Middle frontal gyrus (tissue), 1 donor: ENCODE results near the gene RABL3.
"Not testable (repeated sequence)": the region's sequence is repeated elsewhere in the genome, so short reads cannot be mapped to it uniquely, and the experiment has no call there.

Experiments
- DNase-seq: peaks from one replicate; pipeline ENCODE4 v3.0.0-alpha.2; 2015; ENCODE audit warnings: low spot score; ENCODE audit errors: extremely low spot score

The RABL3 gene

DNA sequence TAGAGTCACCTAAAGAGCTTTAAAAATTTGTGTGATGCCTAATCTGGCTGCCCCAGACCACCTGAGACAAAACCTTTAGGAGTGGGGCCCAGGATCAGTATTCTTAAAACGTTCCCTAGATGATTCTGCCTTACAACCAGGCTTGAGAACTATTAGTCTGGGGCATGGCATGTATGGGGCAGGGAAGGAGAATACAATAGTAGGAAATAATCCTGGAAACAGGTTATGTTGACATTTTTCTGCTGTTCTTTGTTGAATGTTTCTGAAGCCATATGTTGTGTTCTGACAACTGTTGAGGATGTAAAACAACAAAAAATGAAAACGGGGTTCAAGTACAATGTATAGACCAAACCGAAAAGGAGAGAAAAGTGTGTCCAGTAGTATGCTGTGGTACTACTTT is 3.1 kb upstream of the RABL3 start:
- no peak for DNase-seq

DNA sequence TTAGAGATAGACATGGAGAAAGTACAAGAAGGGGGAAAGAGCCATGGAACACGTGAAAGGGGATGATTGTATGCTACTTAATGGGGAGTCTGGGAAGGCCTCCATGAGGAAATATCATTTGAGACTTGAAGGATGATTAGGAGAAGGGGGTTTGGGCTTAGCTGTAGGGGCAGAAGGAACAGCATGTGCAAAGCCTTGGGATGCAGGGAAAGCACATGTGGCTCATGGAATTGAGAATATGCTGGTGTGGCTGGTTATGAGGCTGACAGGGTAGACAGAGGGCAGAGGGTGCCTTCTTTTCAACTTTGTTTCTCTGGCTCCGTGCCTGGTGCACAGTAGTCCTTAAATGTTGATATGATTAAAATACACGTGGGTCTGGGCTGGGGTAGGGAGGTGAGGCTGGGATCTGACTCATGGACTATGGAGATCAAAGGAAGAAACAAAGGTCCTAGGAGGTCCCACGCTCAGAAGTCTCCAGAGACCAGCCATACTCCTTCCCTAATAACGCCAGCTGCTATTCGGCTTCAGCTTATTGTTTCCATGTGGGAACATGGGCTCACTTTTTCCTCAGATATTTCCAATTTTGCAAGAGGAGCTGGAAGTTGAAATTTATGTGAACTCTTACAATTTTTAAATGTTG is 1.4 kb upstream of the RABL3 start:
- no peak for DNase-seq

DNA sequence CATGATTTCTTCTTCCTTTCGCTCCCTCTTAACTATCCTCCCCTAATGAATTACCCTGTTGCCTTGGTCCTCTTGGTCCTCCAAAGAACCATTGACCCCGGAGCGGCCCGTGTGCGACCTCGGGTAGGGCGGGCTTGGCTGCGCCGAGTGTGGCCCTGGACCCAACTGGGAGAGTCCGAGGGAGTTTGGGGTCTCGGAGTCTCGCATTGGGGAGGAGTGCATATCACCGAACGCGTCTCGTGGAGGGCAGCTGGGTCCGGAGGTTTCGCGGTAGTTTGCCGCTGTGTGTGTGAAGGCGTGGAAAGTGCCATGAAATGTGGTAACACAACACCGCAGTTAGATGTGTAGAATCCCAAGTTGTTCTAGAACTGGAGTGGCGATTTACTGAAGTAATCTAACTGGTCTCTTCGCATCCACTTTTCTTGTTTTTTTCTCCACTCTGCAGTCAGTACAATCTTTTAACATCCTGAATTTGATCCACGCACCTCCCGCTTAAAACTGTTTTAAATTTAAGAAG is 591 bp upstream of the RABL3 start:
- no peak for DNase-seq

GRCh38 chr3:120741837-120742197 is 499 bp downstream of the RABL3 start:
- no peak for DNase-seq

DNA sequence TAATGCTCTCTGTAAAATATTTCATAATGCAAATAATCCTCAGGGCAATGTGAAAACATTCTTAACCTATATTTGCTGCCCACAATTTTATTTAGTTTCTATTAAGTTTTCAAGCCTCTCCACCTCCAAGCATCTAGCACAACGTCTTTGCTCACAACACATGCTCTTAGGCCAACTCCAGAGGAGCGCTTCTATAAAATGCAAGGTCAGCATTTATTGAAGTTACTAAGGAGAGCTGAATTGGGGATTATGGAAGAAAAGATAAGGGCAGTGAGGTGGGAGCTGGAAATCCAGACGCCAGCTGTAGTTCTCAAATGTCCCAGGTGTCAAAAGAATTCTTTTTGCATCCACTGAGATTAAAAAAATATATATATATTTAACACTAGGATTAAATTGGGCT is 996 bp downstream of the RABL3 start:
- no peak for DNase-seq

- DNase-seq = not testable (repeated sequence)
Measured at GRCh38 chr3:120738006-120738405, 4.3 kb downstream of the RABL3 start.

GRCh38 chr3:120730576-120731542 is 11.5 kb downstream of the RABL3 start:
- DNase-seq = no peak

DNA sequence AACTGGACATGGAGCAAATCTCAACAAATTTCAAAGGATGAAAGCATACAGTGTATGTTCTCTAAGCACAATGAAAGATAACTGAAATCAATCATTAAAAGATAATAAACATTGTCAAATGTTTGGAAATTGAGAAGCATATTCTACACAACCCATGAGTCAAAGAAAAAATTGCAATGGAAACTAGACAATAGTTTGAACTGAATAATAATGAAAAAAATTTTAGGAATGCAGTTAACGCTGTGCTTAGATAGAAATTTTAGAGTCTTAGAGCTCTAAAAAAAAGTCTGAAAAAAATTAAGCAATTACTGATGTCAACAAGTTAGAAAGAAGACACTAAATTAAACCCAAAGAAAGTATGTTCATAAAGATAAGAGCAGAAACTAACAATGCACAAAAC is 15.5 kb downstream of the RABL3 start:
- DNase-seq = no peak

DNA sequence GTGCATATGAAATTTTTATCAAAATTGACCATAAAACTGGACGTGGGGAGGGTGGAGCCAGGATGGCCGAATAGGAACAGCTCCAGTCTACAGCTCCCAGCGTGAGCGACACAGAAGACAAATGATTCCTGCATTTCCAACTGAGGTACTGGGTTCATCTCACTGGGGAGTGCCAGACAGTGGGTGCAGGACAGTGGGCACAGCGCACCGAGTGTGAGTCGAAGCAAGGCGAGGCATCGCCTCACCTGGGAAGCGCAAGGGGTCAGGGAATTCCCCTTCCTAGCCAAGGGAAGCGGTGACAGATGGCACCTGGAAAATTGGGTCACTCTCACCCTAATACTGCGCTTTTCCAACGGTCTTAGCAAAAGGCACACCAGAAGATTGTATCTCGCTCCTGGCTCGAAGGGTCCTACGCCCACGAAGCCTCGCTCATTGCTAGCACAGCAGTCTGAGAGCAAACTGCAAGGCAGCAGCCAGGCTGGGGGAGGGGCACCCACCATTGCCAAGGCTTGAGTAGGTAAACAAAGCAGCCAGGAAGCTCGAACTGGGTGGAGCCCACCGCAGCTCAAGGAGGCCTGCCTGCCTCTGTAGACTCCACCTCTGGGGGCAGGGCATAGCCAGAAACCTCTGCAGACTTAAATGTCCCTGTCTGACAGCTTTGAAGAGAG is 23.0 kb downstream of the RABL3 start:
- not testable (repeated sequence) for DNase-seq

DNA sequence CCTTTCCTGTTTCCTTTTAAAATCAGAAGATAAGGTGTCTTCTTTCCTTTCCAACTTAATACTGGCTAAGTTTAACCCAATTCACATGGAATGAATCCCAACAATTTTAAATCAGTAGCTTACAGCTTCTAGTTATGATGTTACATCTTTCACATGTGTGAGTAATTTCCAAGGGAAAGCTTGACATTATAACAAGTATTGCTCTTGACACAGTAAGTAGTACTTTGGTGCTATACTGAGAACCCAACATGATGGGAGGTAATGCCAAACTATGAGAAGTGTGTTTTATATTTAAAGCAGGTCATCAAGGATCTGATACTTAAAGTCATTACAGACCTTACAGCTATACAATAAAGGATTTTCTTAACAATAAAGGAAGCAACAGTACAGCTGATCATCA is 29.1 kb downstream of the RABL3 start:
- no peak for DNase-seq

DNA sequence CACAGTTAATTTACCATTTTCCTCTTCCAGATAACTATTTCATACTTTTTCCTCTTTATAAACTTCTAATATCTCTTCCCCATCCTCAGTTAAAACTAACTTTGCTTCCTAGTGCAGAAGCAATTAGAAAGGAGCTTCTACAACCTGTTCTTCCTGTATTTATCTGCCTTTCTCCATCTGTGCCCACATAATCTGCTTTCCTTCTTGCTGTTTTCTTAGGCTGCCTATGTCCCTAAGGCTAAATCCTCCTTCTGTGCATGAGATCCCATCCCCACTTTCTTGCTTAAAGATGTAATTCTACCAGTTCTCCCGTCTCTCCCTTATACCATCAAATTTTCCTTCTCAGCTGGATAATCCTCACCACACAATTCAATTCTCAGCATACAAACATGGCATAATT is 31.9 kb downstream of the RABL3 start:
- no peak for DNase-seq

- DNase-seq = no peak
Measured at GRCh38 chr3:120708408-120708807, 33.9 kb downstream of the RABL3 start.

DNA sequence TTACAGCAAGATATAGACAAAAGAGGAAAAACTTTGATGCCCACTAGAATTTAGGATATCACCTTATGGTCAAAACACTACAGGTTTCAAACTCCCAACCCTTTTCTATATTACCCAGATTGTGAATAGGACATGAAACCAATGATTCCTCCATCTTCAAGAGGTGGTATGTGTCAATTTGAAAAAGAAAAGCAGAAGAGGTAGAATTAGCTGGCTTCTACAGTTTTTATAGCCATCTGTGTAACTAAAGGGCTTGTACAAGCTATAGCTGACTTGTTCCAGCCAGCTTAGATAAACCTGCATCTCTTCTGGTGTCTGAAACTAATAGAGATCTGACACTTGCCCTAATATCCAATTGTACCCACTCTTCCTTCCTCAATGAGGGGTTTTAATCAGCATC is 35.4 kb downstream of the RABL3 start:
- no peak for DNase-seq

- DNase-seq = no peak
Measured at GRCh38 chr3:120705884-120706582, 36.3 kb downstream of the RABL3 start.

GRCh38 chr3:120699333-120699732 is 43.0 kb downstream of the RABL3 start:
- DNase-seq = no peak

- no peak for DNase-seq
Measured at GRCh38 chr3:120693439-120694171, 48.7 kb downstream of the RABL3 start.

- no peak for DNase-seq
Measured at GRCh38 chr3:120689395-120689794, 52.9 kb downstream of the RABL3 start.

DNA sequence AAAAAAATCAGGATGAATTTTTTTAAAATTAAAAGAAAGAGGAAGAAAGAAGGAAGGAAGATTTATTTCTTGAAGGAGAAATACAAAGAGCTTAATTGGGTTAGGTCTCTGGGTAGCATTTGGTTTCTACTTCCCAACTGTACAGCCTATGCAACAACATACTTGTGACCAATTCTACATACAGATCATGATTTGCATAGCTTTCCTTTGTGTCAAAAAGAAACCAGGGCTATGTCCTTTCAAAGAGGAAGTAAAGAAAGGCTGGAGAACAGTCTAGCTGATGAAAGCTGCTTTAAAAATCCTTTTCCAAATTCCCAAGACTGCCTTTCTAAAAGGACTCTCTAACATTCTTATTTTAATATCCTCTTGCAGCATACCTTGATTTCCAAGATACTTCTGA is 54.2 kb downstream of the RABL3 start:
- DNase-seq = no peak

GRCh38 chr3:120685411-120685810 is 56.9 kb downstream of the RABL3 start:
- DNase-seq = no peak

- DNase-seq = no peak
Measured at GRCh38 chr3:120684896-120685295, 57.4 kb downstream of the RABL3 start.
